ENCODE data around the gene RXRB.
"Not testable (repeated sequence)": the region's sequence is repeated elsewhere in the genome, so short reads cannot be mapped to it uniquely, and the experiment has no call there.

Gene RXRB

GRCh38 chr6:33160728-33161344, 39.6 kb downstream of the RXRB start:
- no peak for DNase-seq

GRCh38 chr6:33160096-33160495, 40.4 kb downstream of the RXRB start:
- no peak for DNase-seq

GRCh38 chr6:33156964-33157363, 43.5 kb downstream of the RXRB start:
- no peak for DNase-seq

- DNase-seq, result no peak
These were observed 43.9 kb downstream of the RXRB start for GRCh38 chr6:33156561-33156960.

- no peak for DNase-seq
These were observed 46.1 kb downstream of the RXRB start for GRCh38 chr6:33154349-33154748.

- no peak for DNase-seq
These were observed 49.4 kb downstream of the RXRB start for GRCh38 chr6:33151050-33151449.

- not testable (repeated sequence) for DNase-seq
These were observed 49.9 kb downstream of the RXRB start for GRCh38 chr6:33150560-33150959.

- no peak for DNase-seq
These were observed 52.4 kb downstream of the RXRB start for GRCh38 chr6:33147807-33148666.

GRCh38 chr6:33144373-33144772, 56.1 kb downstream of the RXRB start:
- DNase-seq, result no peak

All from activated effector memory CD4-positive, alpha-beta T cell treated with Interleukin-2 at 50 U/mL for 16 hours (primary cell).